Mesendoderm (in vitro differentiated cells): ENCODE measurements around the gene SBNO2.
"Not testable (repeated sequence)": the region's sequence is repeated elsewhere in the genome, so short reads cannot be mapped to it uniquely, and the experiment has no call there.

Experiments
- DNase-seq: peaks from one replicate; pipeline ENCODE4 v3.0.0; 2013
- H2AK5ac ChIP-seq: 2 replicates; pipeline ENCODE4 v1.6.1; 2013; ENCODE audit warnings: low read length, inconsistent platforms
- H2BK120ac ChIP-seq: 2 replicates; pipeline ENCODE4 v1.6.1; 2013; ENCODE audit warnings: low read depth, mild to moderate bottlenecking, low read length, moderate library complexity, mixed read lengths
- H2BK15ac ChIP-seq: replicated peaks from 2 replicates; pipeline ENCODE4 v1.6.1; 2013; ENCODE audit warnings: low read depth, mild to moderate bottlenecking, moderate library complexity
- H2BK5ac ChIP-seq: 2 replicates; pipeline ENCODE4 v1.6.1; 2013; ENCODE audit warnings: low read length, inconsistent platforms
- H3K18ac ChIP-seq: 2 replicates; pipeline ENCODE4 v1.6.1; 2013; ENCODE audit warnings: mild to moderate bottlenecking, low read length, mixed read lengths
- H3K23ac ChIP-seq: one replicate; pipeline ENCODE4 v1.6.1; 2013; ENCODE audit warnings: low read length
- H3K27ac ChIP-seq: 2 replicates; pipeline ENCODE4 v1.5.1; 2013; ENCODE audit warnings: low read depth, mild to moderate bottlenecking, inconsistent platforms, low read length, moderate library complexity
- H3K27me3 ChIP-seq: 2 replicates; pipeline ENCODE4 v1.6.1; 2013; ENCODE audit warnings: low read length, control low read depth, mild to moderate bottlenecking, inconsistent platforms; ENCODE audit not compliant: insufficient read depth, poor library complexity
- H3K36me3 ChIP-seq: 2 replicates; pipeline ENCODE4 v1.6.1; 2013; ENCODE audit warnings: low read length, inconsistent platforms; ENCODE audit not compliant: control insufficient read depth, insufficient read depth
- H3K4ac ChIP-seq: one replicate; pipeline ENCODE4 v1.6.1; 2013; ENCODE audit warnings: low read depth, mild to moderate bottlenecking, low read length, moderate library complexity
- H3K4me1 ChIP-seq: 2 replicates; pipeline ENCODE4 v1.6.1; 2013; ENCODE audit warnings: low read depth, low read length, inconsistent platforms; ENCODE audit not compliant: control insufficient read depth
- H3K4me2 ChIP-seq: 2 replicates; pipeline ENCODE4 v1.6.1; 2013; ENCODE audit warnings: low read length
- H3K4me3 ChIP-seq: 2 replicates; pipeline ENCODE4 v1.5.1; 2013; ENCODE audit warnings: mild to moderate bottlenecking, low read length
- H3K56ac ChIP-seq: one replicate; pipeline ENCODE4 v1.6.1; 2013; ENCODE audit warnings: low read length
- H3K79me1 ChIP-seq: 2 replicates; pipeline ENCODE4 v1.6.1; 2013; ENCODE audit warnings: low read length, inconsistent platforms
- H3K79me2 ChIP-seq: 2 replicates; pipeline ENCODE4 v1.6.1; 2013; ENCODE audit warnings: mild to moderate bottlenecking, low read length; ENCODE audit not compliant: control insufficient read depth, insufficient read depth
- H3K9ac ChIP-seq: 2 replicates; pipeline ENCODE4 v1.6.1; 2013; ENCODE audit warnings: low read length, inconsistent platforms
- H4K5ac ChIP-seq: one replicate; pipeline ENCODE4 v1.6.1; 2013; ENCODE audit warnings: low read length
- H4K8ac ChIP-seq: one replicate; pipeline ENCODE4 v1.6.1; 2013; ENCODE audit warnings: low read depth, mild to moderate bottlenecking, control low read depth, low read length, moderate library complexity
- WGBS: extraction: QIAGEN DNeasy Blood & Tissue Kit; methylation state at CpG from one replicate; pipeline ENCODE4 v1.1.7; 2013; ENCODE audit warnings: low lambda C conversion rate, missing lambda C conversion rate; ENCODE audit not compliant: insufficient coverage; ENCODE audit errors: extremely low coverage; 5-methylcytosine and 5-hydroxymethylcytosine counted together

The SBNO2 gene

GRCh38 chr19:1210227-1210538 is 36.1 kb upstream of the SBNO2 start:
- Histone ChIP-seq H3K23ac (peak overlapping the region; percentile 89), H3K9ac (no peak overlapping the region), H3K4ac (no peak overlapping the region), H3K79me1 (peaks cover 17% of the 10 kb centered on the region), H3K36me3 (peaks cover 2% of the 10 kb centered on the region), H3K56ac (peak overlapping the region; percentile 25), H3K27me3 (no peaks in the 10 kb centered on the region), H2BK120ac (no peak overlapping the region), H2AK5ac (no peak overlapping the region), H3K4me1 (no peaks in the 10 kb centered on the region), H3K79me2 (peaks cover 75% of the 10 kb centered on the region), H3K27ac (no peak overlapping the region), H3K18ac (no peak overlapping the region), H2BK5ac (no peak overlapping the region), H4K5ac (no peak overlapping the region), H4K8ac (no peak overlapping the region), H3K4me3 (no peak overlapping the region), H2BK15ac (no peak overlapping the region), H3K4me2 (no peak overlapping the region)
- no peak for DNase-seq
- no CpG with 5 or more reads among the region's 13 CpGs for WGBS

GRCh38 chr19:1208830-1209229 is 34.8 kb upstream of the SBNO2 start:
- not testable (repeated sequence) for DNase-seq

GRCh38 chr19:1206864-1207450 is 32.9 kb upstream of the SBNO2 start:
- Histone ChIP-seq H3K4me2 (peak overlapping the region; percentile 90), H3K27me3 (no peaks in the 10 kb centered on the region), H2BK120ac (no peak overlapping the region), H2BK15ac (no peak overlapping the region), H3K4me1 (no peaks in the 10 kb centered on the region), H3K9ac (peak overlapping the region; percentile 87), H3K4me3 (peak overlapping the region; percentile 65), H2BK5ac (no peak overlapping the region), H3K4ac (no peak overlapping the region), H3K18ac (no peak overlapping the region), H3K23ac (peak overlapping the region; percentile 55), H4K8ac (no peak overlapping the region), H3K27ac (no peak overlapping the region), H3K36me3 (peaks cover 2% of the 10 kb centered on the region), H2AK5ac (no peak overlapping the region), H4K5ac (no peak overlapping the region), H3K79me1 (peaks cover 6% of the 10 kb centered on the region), H3K56ac (peak overlapping the region; percentile 90), H3K79me2 (peaks cover 47% of the 10 kb centered on the region)
- WGBS = no CpG with 5 or more reads among the region's 38 CpGs
- peak; percentile 43 for DNase-seq

More at GRCh38 chr19:1208830-1209229, 34.8 kb upstream of the SBNO2 start:
- H2BK120ac ChIP-seq, H2AK5ac ChIP-seq, H3K9ac ChIP-seq, H3K27me3 ChIP-seq, H2BK15ac ChIP-seq, H3K4me3 ChIP-seq, H3K56ac ChIP-seq, H3K4me1 ChIP-seq, H2BK5ac ChIP-seq, H3K23ac ChIP-seq, H3K36me3 ChIP-seq, H4K5ac ChIP-seq, H4K8ac ChIP-seq, H3K4me2 ChIP-seq, H3K4ac ChIP-seq, H3K27ac ChIP-seq, H3K18ac ChIP-seq: not testable (repeated sequence)
- WGBS = no CpG with 5 or more reads among the region's 10 CpGs
- H3K79me1 ChIP-seq = peaks cover 12% of the 10 kb centered on the region
- peaks cover 62% of the 10 kb centered on the region for H3K79me2 ChIP-seq

GRCh38 chr19:1206150-1206863 is 32.2 kb upstream of the SBNO2 start:
- peak overlapping the region; percentile 90 for H3K56ac ChIP-seq
- peak overlapping the region; percentile 46 for H2BK120ac ChIP-seq
- peak overlapping the region; percentile 67 for H4K8ac ChIP-seq
- H3K36me3 ChIP-seq = peaks cover 2% of the 10 kb centered on the region
- no peak overlapping the region for H2AK5ac ChIP-seq
- H3K27me3 ChIP-seq = no peaks in the 10 kb centered on the region
- H3K18ac ChIP-seq = peak overlapping the region; percentile 93
- no peak for DNase-seq
- no peak overlapping the region for H3K27ac ChIP-seq
- peak overlapping the region; percentile 65 for H3K4me3 ChIP-seq
- H3K4ac ChIP-seq = peak overlapping the region; percentile 88
- H2BK5ac ChIP-seq = no peak overlapping the region
- H4K5ac ChIP-seq = no peak overlapping the region
- WGBS = no CpG with 5 or more reads among the region's 78 CpGs
- H3K9ac ChIP-seq = peak overlapping the region; percentile 87
- H3K23ac ChIP-seq = no peak overlapping the region
- H3K79me1 ChIP-seq = peaks cover 4% of the 10 kb centered on the region
- peak overlapping the region; percentile 90 for H3K4me2 ChIP-seq
- H2BK15ac ChIP-seq = no peak overlapping the region
- peaks cover 41% of the 10 kb centered on the region for H3K79me2 ChIP-seq
- H3K4me1 ChIP-seq = no peaks in the 10 kb centered on the region

GRCh38 chr19:1205114-1206099 is 31.3 kb upstream of the SBNO2 start, which contains the start of gene STK11:
STK11 (plus strand) TSS chr19:1205778; CDS start chr19:1206914, 1,136 bp downstream.
- Histone ChIP-seq H2AK5ac (no peak within 1 kb of the TSS), H3K9ac (peak within 1 kb of the TSS; percentile 87), H3K36me3 (peaks cover 2% of the 10 kb centered on the region), H3K79me2 (peaks cover 34% of the 10 kb centered on the region), H2BK15ac (no peak within 1 kb of the TSS), H3K4ac (peak within 1 kb of the TSS; percentile 88), H3K18ac (peak within 1 kb of the TSS; percentile 93), H4K8ac (peak within 1 kb of the TSS; percentile 97), H3K27me3 (no peaks in the 10 kb centered on the region), H3K23ac (no peak within 1 kb of the TSS), H3K4me3 (peak within 1 kb of the TSS; percentile 65), H3K27ac (peak within 1 kb of the TSS; percentile 50), H3K4me2 (peak within 1 kb of the TSS; percentile 90), H2BK5ac (no peak within 1 kb of the TSS), H3K79me1 (peaks cover 4% of the 10 kb centered on the region), H3K4me1 (no peaks in the 10 kb centered on the region), H2BK120ac (peak within 1 kb of the TSS; percentile 46), H3K56ac (peak within 1 kb of the TSS; percentile 90), H4K5ac (no peak within 1 kb of the TSS)
- DNase-seq = peak; percentile 98
- WGBS = no CpG with 5 or more reads among the region's 114 CpGs
